CD4-positive, alpha-beta memory T cell (primary cell): Measurements from ENCODE around the gene ADGRL3. TPM values are rescaled to one million over a fixed set of nuclear protein-coding genes. Genes with fewer than 3 reads are reported as not detected.

ENCODE experiments used
- CTCF ChIA-PET: fragments of 350-600 bp; sonication (Branson Sonifier 250); formaldehyde crosslinking; loops from one replicate; lab custom pipeline; 2021; ENCODE audit warnings: inconsistent platforms; ENCODE audit not compliant: partially characterized antibody; lab: Charles Lee
- POLR2A ChIA-PET: fragments of 350-600 bp; sonication (Branson Sonifier 250); formaldehyde crosslinking; loops from one replicate; lab custom pipeline; 2021; ENCODE audit not compliant: partially characterized antibody; lab: Charles Lee
- DNase-seq, 5 donors: peaks; one replicate each; pipeline versions ENCODE4 v3.0.0 to v3.0.0-alpha.2; 2020 to 2022; ENCODE audit warnings: mixed read lengths in 1 of 5
- H3K27ac ChIP-seq: one replicate; pipeline ENCODE4 v1.7.0; 2013; ENCODE audit warnings: low read depth, low read length
- H3K27me3 ChIP-seq: 2 replicates; pipeline ENCODE4 v1.7.0; 2013; ENCODE audit warnings: mild to moderate bottlenecking, low read length, moderate library complexity; ENCODE audit not compliant: insufficient read depth
- H3K36me3 ChIP-seq: 2 replicates; pipeline ENCODE4 v1.7.0; 2013; ENCODE audit warnings: mild to moderate bottlenecking, low read length, moderate library complexity; ENCODE audit not compliant: insufficient read depth
- H3K4me1 ChIP-seq: 2 replicates; pipeline ENCODE4 v1.7.0; 2013; ENCODE audit warnings: mild to moderate bottlenecking, low read length, moderate library complexity; ENCODE audit not compliant: insufficient read depth
- H3K4me3 ChIP-seq, 2 donors: one replicate each; pipeline ENCODE4 v1.7.0; 2013; ENCODE audit warnings: low read length in 2 of 2, mild to moderate bottlenecking in 1 of 2
- H3K9me3 ChIP-seq, 2 donors: one replicate each; pipeline ENCODE4 v1.7.0; 2013; ENCODE audit warnings: low read length in 2 of 2, control low read depth in 1 of 2; ENCODE audit not compliant: control insufficient read depth in 1 of 2
- H3K27ac Mint-ChIP-seq, 7 donors: one replicate each; pipeline ENCODE4 v1.8.0; 2020 to 2021; ENCODE audit warnings: mixed read lengths in 7 of 7, mild to moderate bottlenecking in 6 of 7, inconsistent platforms in 3 of 7, moderate library complexity in 3 of 7
- H3K27me3 Mint-ChIP-seq, 2 donors: one replicate each; pipeline ENCODE4 v1.8.0; 2020 to 2021; ENCODE audit warnings: mixed read lengths in 2 of 2
- H3K36me3 Mint-ChIP-seq, 2 donors: one replicate each; pipeline ENCODE4 v1.8.0; 2020 to 2021; ENCODE audit warnings: mixed read lengths in 2 of 2, inconsistent platforms in 1 of 2, mild to moderate bottlenecking in 1 of 2
- H3K4me1 Mint-ChIP-seq, 4 donors: one replicate each; pipeline ENCODE4 v1.8.0; 2020 to 2021; ENCODE audit warnings: mixed read lengths in 4 of 4, mild to moderate bottlenecking in 1 of 4
- H3K4me3 Mint-ChIP-seq, 8 donors: one replicate each; pipeline ENCODE4 v1.8.0; 2020 to 2021; ENCODE audit warnings: mixed read lengths in 8 of 8, mild to moderate bottlenecking in 7 of 8, moderate library complexity in 6 of 8, inconsistent platforms in 3 of 8
- H3K9me3 Mint-ChIP-seq, 8 donors: one replicate each; pipeline ENCODE4 v1.8.0; 2020 to 2021; ENCODE audit warnings: mixed read lengths in 8 of 8, mild to moderate bottlenecking in 5 of 8, inconsistent platforms in 3 of 8, moderate library complexity in 1 of 8
- intact Hi-C: fragments of 100-400 bp; cut with micrococcal nuclease; formaldehyde crosslinking; loops from one replicate; pipeline ENCODE4 v1.15.1; 2023
- polyA plus RNA-seq, 2 donors: library from polyadenylated mRNA; unstranded; fragments of 300-500 nt; fragmentation: Illumina TruSeq; gene quantifications; one replicate each; pipeline ENCODE4 v1.2.3, GENCODE V29; 2021
- total RNA-seq, 2 experiments: library from RNA; stranded (reverse); gene quantifications; one replicate each; pipeline ENCODE4 v1.2.3, GENCODE V29; 2021

ADGRL3 gene
- total and polyA plus RNA-seq, 4 experiments from 2014 or later, result not detected

DNA sequence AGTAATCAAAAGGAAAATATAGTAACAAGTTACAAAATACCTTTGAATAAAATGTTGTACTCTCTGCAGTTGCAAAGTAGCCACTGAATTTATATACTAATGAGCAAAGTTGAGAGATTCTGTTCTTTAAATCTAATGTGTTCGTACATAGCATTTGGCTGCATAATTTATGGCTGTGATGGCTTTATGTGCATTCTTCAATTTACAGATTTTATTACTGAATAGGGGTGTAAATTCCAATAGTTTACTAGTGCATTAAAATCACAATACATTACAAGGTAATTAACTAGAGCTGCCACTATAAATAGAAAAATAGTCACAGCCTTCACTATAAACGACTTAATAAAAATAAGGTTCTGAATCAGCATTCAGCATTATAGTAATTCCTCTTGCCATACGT lies 620.0 kb downstream of the ADGRL3 start:
- no peaks in the 10 kb centered on the region for H3K27me3 ChIP-seq
- Mint-ChIP-seq H3K27ac (no peak overlapping the region), H3K36me3 (no peaks in the 10 kb centered on the region), H3K9me3 (peaks cover 0 to 16% (median 5%) of the 10 kb centered on the region in 8 donors), H3K4me3 (no peak overlapping the region), H3K27me3 (no peaks in the 10 kb centered on the region), H3K4me1 (no peaks in the 10 kb centered on the region)
- no peak for DNase-seq
- H3K36me3 ChIP-seq, result no peaks in the 10 kb centered on the region
- ChIA-PET CTCF (no interaction called here), POLR2A (no interaction called here)
- no peaks in the 10 kb centered on the region for H3K4me1 ChIP-seq
- intact Hi-C loops, result no loop called here
- no peak overlapping the region for H3K27ac ChIP-seq
- H3K4me3 ChIP-seq, result no peak overlapping the region
- no peaks in the 10 kb centered on the region for H3K9me3 ChIP-seq

DNA sequence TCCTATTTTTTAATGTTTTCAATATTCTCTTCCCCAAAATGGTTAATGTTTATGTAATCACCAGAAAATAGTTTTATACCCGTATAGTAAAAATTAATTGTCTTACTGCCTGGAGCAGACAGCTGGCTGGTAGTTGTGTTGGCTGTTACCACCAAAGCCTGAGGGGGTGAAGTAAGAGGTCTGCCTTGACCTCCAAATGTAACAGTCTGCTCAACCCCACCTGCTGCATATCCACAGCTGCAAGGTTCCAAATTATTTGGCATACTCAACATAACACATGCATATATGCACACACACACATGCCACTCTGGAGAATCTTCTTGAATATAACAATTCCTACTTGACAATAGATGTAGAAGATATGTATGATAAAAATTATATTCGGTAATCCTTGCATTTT lies 624.3 kb downstream of the ADGRL3 start:
- Histone ChIP-seq H3K4me1 (no peaks in the 10 kb centered on the region), H3K9me3 (no peaks in the 10 kb centered on the region), H3K36me3 (no peaks in the 10 kb centered on the region), H3K4me3 (no peak overlapping the region), H3K27me3 (no peaks in the 10 kb centered on the region), H3K27ac (no peak overlapping the region)
- Mint-ChIP-seq H3K27me3 (no peaks in the 10 kb centered on the region), H3K4me1 (no peaks in the 10 kb centered on the region), H3K4me3 (no peak overlapping the region), H3K9me3 (peaks cover 0 to 14% (median 2%) of the 10 kb centered on the region in 8 donors), H3K27ac (no peak overlapping the region), H3K36me3 (no peaks in the 10 kb centered on the region)
- no peak for DNase-seq
- CTCF ChIA-PET, result no interaction called here
- POLR2A ChIA-PET, result no interaction called here
- intact Hi-C loops, result no loop called here

DNA sequence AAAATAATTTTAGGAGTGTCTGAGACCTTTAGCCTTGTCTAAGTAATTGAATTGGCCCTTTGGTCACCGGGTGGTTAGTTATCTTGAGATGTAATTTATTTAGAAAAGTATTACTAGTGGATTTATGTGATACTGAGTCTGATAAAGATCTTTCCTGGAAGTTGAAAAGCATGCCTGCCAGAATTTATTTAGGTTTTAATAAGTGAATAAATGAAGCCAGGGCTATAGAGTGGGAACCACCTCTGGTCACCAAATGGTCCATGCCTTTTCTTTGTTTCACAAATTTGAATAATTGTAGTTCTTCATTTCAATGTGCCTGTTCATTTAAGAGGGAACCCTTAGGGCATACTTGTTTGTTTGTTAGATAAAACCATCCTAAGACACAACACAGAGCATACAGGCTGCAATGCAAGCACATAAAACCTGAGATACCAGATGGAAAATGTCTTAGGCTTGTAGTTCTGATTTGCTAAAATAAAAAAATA lies 627.8 kb downstream of the ADGRL3 start:
- POLR2A ChIA-PET, result no interaction called here

DNA sequence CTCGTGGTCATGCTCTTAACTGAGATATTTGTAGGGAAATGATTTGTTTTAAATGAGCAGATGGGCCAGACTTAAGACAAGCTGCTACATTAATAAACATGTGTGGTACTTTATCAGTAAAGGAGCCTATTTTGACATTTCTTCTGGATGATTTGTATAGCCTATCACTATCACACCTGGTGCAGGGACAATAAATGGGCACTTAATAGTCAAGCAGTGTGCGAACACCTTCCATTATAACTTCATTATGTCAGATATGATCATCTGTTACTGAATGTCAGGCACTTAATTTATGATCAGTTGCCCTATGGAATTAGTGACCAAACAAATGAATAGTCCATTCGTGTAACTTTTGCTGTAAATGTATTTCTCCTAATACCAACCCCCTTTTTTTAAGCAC lies 628.8 kb downstream of the ADGRL3 start:
- H3K27ac Mint-ChIP-seq, result no peak overlapping the region
- H3K4me3 Mint-ChIP-seq, result no peak overlapping the region
- H3K27me3 Mint-ChIP-seq, result no peaks in the 10 kb centered on the region
- no peaks in the 10 kb centered on the region for H3K4me1 ChIP-seq
- no peak for DNase-seq
- ChIA-PET POLR2A (no interaction called here), CTCF (no interaction called here)
- H3K27me3 ChIP-seq, result no peaks in the 10 kb centered on the region
- intact Hi-C loops, result no loop called here
- H3K9me3 Mint-ChIP-seq, result peaks cover 0 to 28% (median 6%) of the 10 kb centered on the region in 8 donors
- H3K9me3 ChIP-seq, result no peaks in the 10 kb centered on the region
- no peaks in the 10 kb centered on the region for H3K36me3 Mint-ChIP-seq
- H3K4me3 ChIP-seq, result no peak overlapping the region
- no peaks in the 10 kb centered on the region for H3K4me1 Mint-ChIP-seq
- H3K36me3 ChIP-seq, result no peaks in the 10 kb centered on the region
- no peak overlapping the region for H3K27ac ChIP-seq

More for the DNA sequence above, 627.8 kb downstream of the ADGRL3 start:
- DNase-seq, result no peak
- H3K4me3 ChIP-seq, result no peak overlapping the region
- H3K9me3 ChIP-seq, result no peaks in the 10 kb centered on the region
- no peak overlapping the region for H3K27ac ChIP-seq
- Mint-ChIP-seq H3K27me3 (no peaks in the 10 kb centered on the region), H3K4me1 (no peaks in the 10 kb centered on the region), H3K27ac (no peak overlapping the region), H3K4me3 (no peak overlapping the region), H3K9me3 (peaks cover 0 to 24% (median 2%) of the 10 kb centered on the region in 8 donors), H3K36me3 (no peaks in the 10 kb centered on the region)
- H3K4me1 ChIP-seq, result no peaks in the 10 kb centered on the region
- no peaks in the 10 kb centered on the region for H3K27me3 ChIP-seq
- intact Hi-C loops, result no loop called here
- H3K36me3 ChIP-seq, result no peaks in the 10 kb centered on the region
- CTCF ChIA-PET, result no interaction called here

DNA sequence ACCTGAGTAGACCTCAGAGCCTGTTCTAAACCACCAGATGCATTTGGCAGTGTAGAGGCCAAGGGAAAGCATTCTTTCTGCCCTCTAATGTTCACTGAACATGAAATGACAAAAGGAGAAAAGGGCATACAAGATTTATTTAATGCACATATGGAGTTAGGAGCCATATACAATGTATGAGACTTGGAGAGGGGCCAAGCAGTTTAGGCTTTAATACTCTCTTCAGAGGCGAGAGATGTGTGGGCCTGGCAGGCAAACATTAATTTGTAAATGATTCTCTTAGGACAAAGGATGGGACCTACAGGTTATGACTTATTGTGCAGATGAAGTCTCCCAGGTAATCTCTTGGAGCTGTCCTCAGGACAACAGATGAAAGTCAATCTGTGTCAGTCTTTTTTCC lies 631.9 kb downstream of the ADGRL3 start:
- H3K4me1 ChIP-seq, result no peaks in the 10 kb centered on the region
- no peaks in the 10 kb centered on the region for H3K36me3 Mint-ChIP-seq
- ChIA-PET POLR2A (no interaction called here), CTCF (no interaction called here)
- intact Hi-C loops, result no loop called here
- H3K27me3 ChIP-seq, result no peaks in the 10 kb centered on the region
- H3K27ac Mint-ChIP-seq, result no peak overlapping the region
- H3K4me3 ChIP-seq, result no peak overlapping the region
- H3K4me3 Mint-ChIP-seq, result no peak overlapping the region
- no peak for DNase-seq
- H3K9me3 Mint-ChIP-seq, result peaks cover 0 to 31% (median 9%) of the 10 kb centered on the region in 8 donors
- H3K9me3 ChIP-seq, result no peaks in the 10 kb centered on the region
- no peak overlapping the region for H3K27ac ChIP-seq
- H3K36me3 ChIP-seq, result no peaks in the 10 kb centered on the region
- H3K27me3 Mint-ChIP-seq, result no peaks in the 10 kb centered on the region
- H3K4me1 Mint-ChIP-seq, result no peaks in the 10 kb centered on the region

GRCh38 chr4:61837395-61837794 lies 637.3 kb downstream of the ADGRL3 start:
- POLR2A ChIA-PET, result no interaction called here
- CTCF ChIA-PET, result no interaction called here
- intact Hi-C loops, result no loop called here

GRCh38 chr4:61838072-61838471 lies 637.9 kb downstream of the ADGRL3 start:
- Histone ChIP-seq H3K27ac (no peak overlapping the region), H3K4me3 (no peak overlapping the region), H3K36me3 (no peaks in the 10 kb centered on the region), H3K4me1 (no peaks in the 10 kb centered on the region), H3K27me3 (no peaks in the 10 kb centered on the region), H3K9me3 (no peaks in the 10 kb centered on the region)
- Mint-ChIP-seq H3K36me3 (no peaks in the 10 kb centered on the region), H3K27ac (no peak overlapping the region), H3K27me3 (no peaks in the 10 kb centered on the region), H3K4me1 (no peaks in the 10 kb centered on the region), H3K4me3 (no peak overlapping the region), H3K9me3 (peaks cover 0 to 33% (median 12%) of the 10 kb centered on the region in 8 donors)
- DNase-seq, result no peak
- ChIA-PET CTCF (no interaction called here), POLR2A (no interaction called here)
- intact Hi-C loops, result no loop called here

More at GRCh38 chr4:61837395-61837794, 637.3 kb downstream of the ADGRL3 start:
- Mint-ChIP-seq H3K4me3 (no peak overlapping the region), H3K4me1 (no peaks in the 10 kb centered on the region), H3K36me3 (no peaks in the 10 kb centered on the region), H3K27me3 (no peaks in the 10 kb centered on the region), H3K9me3 (peaks cover 0 to 33% (median 15%) of the 10 kb centered on the region in 8 donors), H3K27ac (no peak overlapping the region)
- Histone ChIP-seq H3K27me3 (no peaks in the 10 kb centered on the region), H3K4me1 (no peaks in the 10 kb centered on the region), H3K9me3 (no peaks in the 10 kb centered on the region), H3K36me3 (no peaks in the 10 kb centered on the region), H3K4me3 (no peak overlapping the region), H3K27ac (no peak overlapping the region)
- DNase-seq, result no peak

GRCh38 chr4:61841714-61842113 lies 641.6 kb downstream of the ADGRL3 start:
- CTCF ChIA-PET, result no interaction called here
- Histone ChIP-seq H3K4me3 (no peak overlapping the region), H3K27me3 (no peaks in the 10 kb centered on the region), H3K9me3 (no peaks in the 10 kb centered on the region), H3K27ac (no peak overlapping the region), H3K36me3 (no peaks in the 10 kb centered on the region), H3K4me1 (no peaks in the 10 kb centered on the region)
- no peaks in the 10 kb centered on the region for H3K36me3 Mint-ChIP-seq
- no peaks in the 10 kb centered on the region for H3K27me3 Mint-ChIP-seq
- POLR2A ChIA-PET, result no interaction called here
- intact Hi-C loops, result no loop called here
- no peaks in the 10 kb centered on the region for H3K4me1 Mint-ChIP-seq
- H3K4me3 Mint-ChIP-seq, result no peak overlapping the region
- no peak for DNase-seq
- peaks cover 2 to 19% (median 10%) of the 10 kb centered on the region in 8 donors for H3K9me3 Mint-ChIP-seq
- H3K27ac Mint-ChIP-seq, result no peak overlapping the region
